Stimulated activated CD4-positive, alpha-beta T cell treated with anti-CD3 and anti-CD28 coated beads, Interleukin-2, amount 100 ng/mL, for 48 hours (primary cell): ENCODE data around the gene DYRK2.
"Not testable (repeated sequence)": the region's sequence is repeated elsewhere in the genome, so short reads cannot be mapped to it uniquely, and the experiment has no call there.

Experiments used
- DNase-seq, 2 donors: peaks; one replicate each; pipeline ENCODE4 v3.0.0-alpha.2; 2020

DYRK2 gene

GRCh38 chr12:67672507-67672906 is 24.0 kb downstream of the DYRK2 start:
- DNase-seq, result not testable (repeated sequence)

GRCh38 chr12:67673509-67673908 is 25.0 kb downstream of the DYRK2 start:
- DNase-seq, result not testable (repeated sequence)

GRCh38 chr12:67674417-67674816 is 25.9 kb downstream of the DYRK2 start:
- no peak for DNase-seq

- DNase-seq, result no peak
These were observed 28.1 kb downstream of the DYRK2 start for GRCh38 chr12:67676624-67677023.

GRCh38 chr12:67677166-67677565 is 28.6 kb downstream of the DYRK2 start:
- no peak for DNase-seq

GRCh38 chr12:67681105-67681778 is 32.7 kb downstream of the DYRK2 start:
- DNase-seq, result no peak

GRCh38 chr12:67681941-67682620 is 33.5 kb downstream of the DYRK2 start:
- DNase-seq, result no peak

GRCh38 chr12:67689385-67689784 is 40.8 kb downstream of the DYRK2 start:
- no peak for DNase-seq

- no peak for DNase-seq
These were observed 42.1 kb downstream of the DYRK2 start for GRCh38 chr12:67690656-67691055.

GRCh38 chr12:67691220-67691619 is 42.7 kb downstream of the DYRK2 start:
- no peak for DNase-seq

- DNase-seq, result no peak
These were observed 43.6 kb downstream of the DYRK2 start for GRCh38 chr12:67692135-67692534.

GRCh38 chr12:67692966-67693365 is 44.4 kb downstream of the DYRK2 start:
- DNase-seq, result no peak

- no peak for DNase-seq
These were observed 45.3 kb downstream of the DYRK2 start for GRCh38 chr12:67693894-67694293.

GRCh38 chr12:67694306-67694900 is 45.9 kb downstream of the DYRK2 start:
- no peak for DNase-seq

- no peak for DNase-seq
These were observed 47.4 kb downstream of the DYRK2 start for GRCh38 chr12:67695974-67696373.

GRCh38 chr12:67697443-67697842 is 48.9 kb downstream of the DYRK2 start:
- no peak for DNase-seq

GRCh38 chr12:67697967-67698366 is 49.4 kb downstream of the DYRK2 start:
- DNase-seq, result no peak

- DNase-seq, result peak; percentile 33 to 40
These were observed 50.4 kb downstream of the DYRK2 start for GRCh38 chr12:67698672-67699581.

- DNase-seq, result no peak
These were observed 52.6 kb downstream of the DYRK2 start for GRCh38 chr12:67701121-67701520.

- DNase-seq, result no peak
These were observed 53.6 kb downstream of the DYRK2 start for GRCh38 chr12:67702136-67702535.

GRCh38 chr12:67704071-67704470 is 55.5 kb downstream of the DYRK2 start:
- DNase-seq, result no peak

- DNase-seq, result no peak
These were observed 57.1 kb downstream of the DYRK2 start for GRCh38 chr12:67705394-67706370.
